Testis (tissue), 3 donors: Measurements from ENCODE around the gene TBCCD1. TPM values are rescaled to one million over a fixed set of nuclear protein-coding genes. Genes with fewer than 3 reads are reported as not detected.
A peak's percentile ranks its signal among the peaks of the same experiment; 100 is the strongest.

Experiments used
- DNase-seq: peaks from one replicate; pipeline ENCODE4 v3.0.0-alpha.2; 2019
- H3K27ac ChIP-seq, 2 donors: fragments of 200-600 bp; sonication (generic); one replicate each; pipeline ENCODE4 v1.5.1; 2019
- H3K27me3 ChIP-seq: fragments of 200-600 bp; sonication (generic); one replicate; pipeline ENCODE4 v1.5.1; 2019
- H3K36me3 ChIP-seq: fragments of 200-600 bp; sonication (generic); one replicate; pipeline ENCODE4 v1.5.1; 2017; ENCODE audit warnings: low read depth; ENCODE audit errors: missing control alignments
- H3K4me1 ChIP-seq: fragments of 200-600 bp; sonication (generic); one replicate; pipeline ENCODE4 v1.5.1; 2019
- H3K4me3 ChIP-seq, 2 donors: fragments of 200-600 bp; sonication (generic); one replicate each; pipeline ENCODE4 v1.5.1; 2017 to 2019
- H3K9me3 ChIP-seq: fragments of 200-600 bp; sonication (generic); one replicate; pipeline ENCODE4 v1.5.1; 2017
- POLR2A ChIP-seq: fragments of 450-650 bp; IDR thresholded peaks from one replicate; pipeline ENCODE4 v1.6.1; 2017; ENCODE audit warnings: antibody characterized with exemption, mild to moderate bottlenecking, moderate library complexity
- WGBS, 2 donors: methylation state at CpG; one replicate each; pipeline ENCODE4 v1.1.5; 2018; 5-methylcytosine and 5-hydroxymethylcytosine counted together
- intact Hi-C: fragments of 100-400 bp; cut with DNase I; formaldehyde crosslinking; loops from one replicate; pipeline ENCODE4 v1.15.1; 2023; ENCODE audit warnings: low total_unique reads
- polyA plus RNA-seq: library from polyadenylated mRNA; stranded (reverse); fragments of 350-450 nt; fragmentation: Illumina TruSeq; extraction: RNeasy Lipid Tissue Mini Kit (QIAGEN cat#74804); gene quantifications from one replicate; pipeline ENCODE4 v1.2.3, GENCODE V29; 2014; ENCODE audit warnings: low read depth, low replicate concordance; ENCODE audit not compliant: insufficient read depth
- total RNA-seq, 2 donors: library from RNA; depleted of rRNA; stranded (reverse); fragments of >200 nt; gene quantifications; one replicate each; pipeline ENCODE4 v1.2.3, GENCODE V29; 2016
- TF ChIP-seq, protein P1 (sequence below), 3 experiments: fragments of 450-650 bp in 2 of 3; fragments of 200-600 bp in 1 of 3; sonication (generic) in 1 of 3; IDR thresholded peaks; one replicate each; pipeline ENCODE4 v1.5.1; 2016 to 2019; ENCODE audit warnings: antibody characterized with exemption in 3 of 3, mild to moderate bottlenecking in 2 of 3, moderate library complexity in 1 of 3

TBCCD1 gene
- total and polyA plus RNA-seq, 3 donors from 2014 or later, result 33.1 to 43.4 (median 35.0) TPM

DNA sequence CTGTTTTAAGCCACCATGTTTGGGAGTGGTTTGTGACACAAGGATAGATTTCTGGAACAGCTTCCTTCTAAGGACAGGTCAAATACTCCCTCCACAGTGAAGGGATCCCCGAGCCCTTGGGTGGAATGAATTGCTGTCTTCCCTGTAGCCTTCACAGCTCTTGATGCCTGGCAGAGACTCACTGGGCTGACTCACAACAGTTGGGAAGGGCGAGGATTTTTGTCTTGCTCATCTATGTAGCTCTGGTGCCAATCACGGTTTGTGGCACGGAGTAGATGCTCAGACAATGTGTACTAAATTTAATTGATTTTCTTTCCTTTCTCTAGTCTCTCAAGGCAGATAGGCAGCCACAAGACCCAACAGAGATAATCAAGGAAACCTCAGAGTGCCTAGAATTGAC is 49.9 kb downstream of the TBCCD1 start:
- Histone ChIP-seq H3K4me1 (no peaks in the 10 kb centered on the region), H3K36me3 (no peaks in the 10 kb centered on the region), H3K27me3 (no peaks in the 10 kb centered on the region), H3K4me3 (no peak overlapping the region), H3K9me3 (no peaks in the 10 kb centered on the region), H3K27ac (no peak overlapping the region)
- 92 to 100% methylated on average over 4 of the region's 4 CpGs for WGBS, 2 donors
- DNase-seq, result no peak
- intact Hi-C loops, result no loop called here
- TF ChIP-seq POLR2A, result no peak
- TF ChIP-seq, protein P1, sequence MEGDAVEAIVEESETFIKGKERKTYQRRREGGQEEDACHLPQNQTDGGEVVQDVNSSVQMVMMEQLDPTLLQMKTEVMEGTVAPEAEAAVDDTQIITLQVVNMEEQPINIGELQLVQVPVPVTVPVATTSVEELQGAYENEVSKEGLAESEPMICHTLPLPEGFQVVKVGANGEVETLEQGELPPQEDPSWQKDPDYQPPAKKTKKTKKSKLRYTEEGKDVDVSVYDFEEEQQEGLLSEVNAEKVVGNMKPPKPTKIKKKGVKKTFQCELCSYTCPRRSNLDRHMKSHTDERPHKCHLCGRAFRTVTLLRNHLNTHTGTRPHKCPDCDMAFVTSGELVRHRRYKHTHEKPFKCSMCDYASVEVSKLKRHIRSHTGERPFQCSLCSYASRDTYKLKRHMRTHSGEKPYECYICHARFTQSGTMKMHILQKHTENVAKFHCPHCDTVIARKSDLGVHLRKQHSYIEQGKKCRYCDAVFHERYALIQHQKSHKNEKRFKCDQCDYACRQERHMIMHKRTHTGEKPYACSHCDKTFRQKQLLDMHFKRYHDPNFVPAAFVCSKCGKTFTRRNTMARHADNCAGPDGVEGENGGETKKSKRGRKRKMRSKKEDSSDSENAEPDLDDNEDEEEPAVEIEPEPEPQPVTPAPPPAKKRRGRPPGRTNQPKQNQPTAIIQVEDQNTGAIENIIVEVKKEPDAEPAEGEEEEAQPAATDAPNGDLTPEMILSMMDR (IDR thresholded peaks at IDR 0.05), result no peak

DNA sequence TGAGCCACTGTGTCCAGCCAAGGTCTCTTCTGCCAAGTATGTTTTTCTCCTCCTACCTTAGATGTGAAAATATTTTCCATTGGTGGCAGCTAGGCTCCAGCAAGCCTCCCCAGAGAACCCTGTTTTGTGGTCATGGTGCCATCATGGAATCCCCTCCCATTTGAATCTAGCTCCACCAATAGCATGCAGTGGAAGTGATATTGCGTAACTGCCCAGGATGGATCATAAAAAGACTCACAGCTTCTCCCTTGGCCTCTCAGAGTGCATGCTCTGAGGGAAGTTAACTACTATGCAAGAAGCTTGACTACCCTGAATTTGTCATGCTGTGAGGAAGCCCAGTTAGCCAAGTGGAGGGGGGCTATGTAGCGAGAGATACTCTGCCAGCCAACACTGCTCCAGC is 50.5 kb downstream of the TBCCD1 start:
- TF ChIP-seq, protein P1 (IDR thresholded peaks at IDR 0.05), result no peak
- TF ChIP-seq POLR2A, result no peak
- WGBS, 2 donors, result 93 to 100% methylated on average over 2 of the region's 2 CpGs
- Histone ChIP-seq H3K27ac (no peak overlapping the region), H3K27me3 (no peaks in the 10 kb centered on the region), H3K9me3 (no peaks in the 10 kb centered on the region), H3K4me1 (no peaks in the 10 kb centered on the region), H3K36me3 (no peaks in the 10 kb centered on the region), H3K4me3 (no peak overlapping the region)
- no peak for DNase-seq
- intact Hi-C loops, result no loop called here

DNA sequence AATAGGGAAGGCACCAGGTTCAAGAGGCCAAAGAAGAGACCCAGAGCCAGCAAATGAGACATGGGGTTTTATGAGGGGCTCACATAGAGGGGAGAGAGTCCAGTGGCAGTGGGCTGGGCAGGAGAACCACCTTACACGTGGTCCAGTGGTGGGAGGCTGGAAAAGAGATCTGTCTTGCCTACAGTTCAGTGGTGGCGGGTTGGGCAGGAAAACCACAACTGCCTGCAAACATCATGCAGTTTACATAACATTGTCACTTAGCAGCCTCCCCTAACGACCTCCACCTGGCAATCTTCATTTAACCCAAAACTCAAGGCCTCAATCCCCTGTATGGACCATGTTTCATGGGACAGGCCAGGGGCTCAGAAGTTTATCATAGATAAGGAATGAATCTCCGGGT is 52.0 kb downstream of the TBCCD1 start:
- no peaks in the 10 kb centered on the region for H3K27me3 ChIP-seq
- no peak for DNase-seq
- no peaks in the 10 kb centered on the region for H3K36me3 ChIP-seq
- TF ChIP-seq, protein P1 (IDR thresholded peaks at IDR 0.05), result no peak
- no peak for TF ChIP-seq POLR2A
- 81 to 85% methylated on average over 4 of the region's 4 CpGs for WGBS, 2 donors
- no peaks in the 10 kb centered on the region for H3K4me1 ChIP-seq
- H3K9me3 ChIP-seq, result no peaks in the 10 kb centered on the region
- intact Hi-C loops, result no loop called here
- no peak overlapping the region for H3K4me3 ChIP-seq
- no peak overlapping the region for H3K27ac ChIP-seq

DNA sequence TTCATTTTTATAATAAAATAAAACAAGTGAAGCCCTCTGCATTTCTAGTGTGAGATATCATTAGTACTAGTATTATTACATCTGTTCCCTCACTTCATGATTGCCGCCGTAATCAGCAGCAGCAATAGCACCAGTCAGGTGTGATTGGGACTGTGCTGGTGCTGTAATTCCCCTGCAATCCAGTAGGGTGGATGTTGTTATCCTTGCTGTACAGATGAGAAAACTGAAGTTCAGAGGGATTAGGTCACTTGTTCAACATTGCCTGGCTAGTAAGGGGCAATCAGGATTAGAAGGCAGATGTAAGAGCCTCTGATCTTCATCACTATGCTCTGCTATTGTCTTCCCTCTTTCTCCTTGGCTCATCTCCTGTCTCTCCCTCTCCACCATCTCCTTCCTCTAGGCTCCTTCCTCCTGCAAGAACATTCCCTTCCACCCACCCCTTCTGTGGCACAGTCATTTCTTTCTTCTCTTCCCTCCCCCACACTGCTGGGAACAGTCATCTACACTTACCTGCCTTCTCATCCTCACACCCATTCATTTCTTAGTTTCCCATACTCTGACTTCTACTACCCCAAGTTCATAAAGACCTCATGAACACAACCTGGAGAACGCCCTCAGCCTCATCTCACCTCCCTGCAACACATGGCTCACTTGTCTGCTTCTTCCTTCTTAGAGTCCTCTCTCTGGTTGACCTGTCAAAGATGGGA is 52.7 kb downstream of the TBCCD1 start:
- intact Hi-C loops, result no loop called here
- no peak overlapping the region for H3K27ac ChIP-seq
- WGBS, 2 donors, result 81 to 86% methylated on average over 3 of the region's 3 CpGs
- TF ChIP-seq, protein P1 (IDR thresholded peaks at IDR 0.05), result peak in 1 of 3 experiments; percentile 30
- no peak for TF ChIP-seq POLR2A
- H3K36me3 ChIP-seq, result no peaks in the 10 kb centered on the region
- H3K9me3 ChIP-seq, result no peaks in the 10 kb centered on the region
- H3K4me3 ChIP-seq, result no peak overlapping the region
- H3K27me3 ChIP-seq, result no peaks in the 10 kb centered on the region
- H3K4me1 ChIP-seq, result no peaks in the 10 kb centered on the region
- no peak for DNase-seq

DNA sequence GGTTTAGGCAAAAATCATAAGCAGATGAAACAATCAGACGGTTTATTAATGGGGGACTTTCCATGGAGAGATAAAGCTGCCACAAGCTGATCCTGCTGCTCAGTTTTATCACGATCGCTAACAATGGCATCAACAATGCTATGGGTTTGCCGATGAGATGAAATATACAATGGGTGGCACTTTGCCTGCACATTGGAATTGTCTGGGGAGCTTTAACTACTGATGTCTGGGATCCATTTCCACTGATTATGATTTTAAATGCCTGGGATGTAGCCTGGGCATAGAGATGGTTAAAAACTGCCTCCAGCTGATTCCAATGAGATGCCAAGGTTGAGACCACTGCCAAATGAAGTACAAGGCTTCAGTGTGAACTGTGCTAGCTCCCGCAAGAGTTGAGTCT is 53.8 kb downstream of the TBCCD1 start:
- Histone ChIP-seq H3K27me3 (no peaks in the 10 kb centered on the region), H3K36me3 (no peaks in the 10 kb centered on the region), H3K9me3 (no peaks in the 10 kb centered on the region), H3K27ac (no peak overlapping the region), H3K4me3 (no peak overlapping the region), H3K4me1 (no peaks in the 10 kb centered on the region)
- 49 to 53% methylated on average over 5 of the region's 5 CpGs for WGBS, 2 donors
- DNase-seq, result no peak
- no peak for TF ChIP-seq POLR2A
- TF ChIP-seq, protein P1 (IDR thresholded peaks at IDR 0.05), result no peak
- intact Hi-C loops, result no loop called here
